Measurements from ENCODE around the gene CFAP69. TPM values are rescaled to one million over a fixed set of nuclear protein-coding genes. Genes with fewer than 3 reads are reported as not detected.
A peak's percentile ranks its signal among the peaks of the same experiment; 100 is the strongest.

Gene CFAP69
- total and polyA plus RNA-seq, 2 of the 8 experiments (the other 6 are each of a cell fraction or from before 2014, with no cell fraction given), result 1.00 to 3.8 TPM

DNA sequence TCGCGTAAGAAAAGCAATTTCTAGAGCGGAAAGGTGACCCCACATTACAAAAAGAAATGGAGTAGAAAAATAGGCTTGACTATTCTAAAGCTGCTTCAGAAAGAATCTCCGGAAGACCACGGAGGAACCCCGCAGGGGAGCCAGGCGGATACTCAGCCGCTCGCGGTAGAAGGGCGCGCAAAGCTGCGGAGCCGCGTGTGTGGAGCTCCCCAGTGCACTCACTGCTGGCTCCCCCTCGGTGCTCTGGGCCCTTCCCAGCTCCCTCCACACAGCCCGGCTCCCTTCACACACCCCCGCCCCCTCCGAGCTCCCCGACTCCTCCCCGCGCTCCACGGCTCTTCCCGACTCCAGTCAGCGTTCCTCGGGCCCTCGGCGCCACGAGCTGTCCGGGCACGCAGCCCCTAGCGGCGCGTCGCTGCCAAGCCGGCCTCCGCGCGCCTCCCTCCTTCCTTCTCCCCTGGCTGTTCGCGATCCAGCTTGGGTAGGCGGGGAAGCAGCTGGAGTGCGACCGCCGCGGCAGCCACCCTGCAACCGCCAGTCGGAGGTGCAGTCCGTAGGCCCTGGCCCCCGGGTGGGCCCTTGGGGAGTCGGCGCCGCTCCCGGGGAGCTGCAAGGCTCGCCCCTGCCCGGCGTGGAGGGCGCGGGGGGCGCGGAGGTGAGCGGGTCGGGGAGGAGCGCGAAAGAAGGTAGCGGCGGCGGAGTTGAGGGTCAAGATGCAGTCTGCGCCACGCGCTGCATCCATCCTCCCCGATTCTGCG lies 33.4 kb upstream of the CFAP69 start, which contains the start of gene STEAP2:
Gene STEAP2 (plus strand): TSS at position 350 of the 758 bp plus-strand sequence. CDS start 13,343 bp downstream, outside the sequence.
- peak within 1 kb of the TSS; percentile 83 for H2AFZ ChIP-seq (ENCODE audit: low read length)
- peak within 1 kb of the TSS; percentile 2 for H4K91ac ChIP-seq (replicated peaks; ENCODE audit: insufficient read length, low read length)
- peak within 1 kb of the TSS; percentile 29 for H2BK120ac ChIP-seq (replicated peaks; ENCODE audit: low read depth, low read length)
- no peaks in the 10 kb centered on the region for H3K79me1 ChIP-seq (ENCODE audit: low read depth, low read length)
- H4K8ac ChIP-seq (ENCODE audit: extremely low read depth, insufficient read depth, low read length), result peak within 1 kb of the TSS; percentile 95
- peak within 1 kb of the TSS; percentile 42 for H3K56ac ChIP-seq (replicated peaks; ENCODE audit: insufficient read length, low read depth, low read length)
- peak within 1 kb of the TSS; percentile 44; the same call in 1 of the 2 replicates for H3K27ac ChIP-seq (ENCODE audit: low read depth, low read length)
- H3K14ac ChIP-seq (ENCODE audit: insufficient read length), result no peak within 1 kb of the TSS
- peak within 1 kb of the TSS; percentile 80 to 98 (median 88) for H3K4me3 ChIP-seq (ENCODE audit: extremely low read depth in 1 of 4, insufficient read depth in 2 of 4, low read depth in 3 of 4, low read length in 4 of 4)
- H4K20me1 ChIP-seq (replicated peaks in 1 of 2; ENCODE audit: control insufficient read depth in 1 of 2, insufficient read depth in 2 of 2, low read length in 2 of 2), result no peaks in the 10 kb centered on the region
- no peaks in the 10 kb centered on the region for H3K36me3 ChIP-seq (ENCODE audit: control insufficient read depth in 2 of 4, insufficient read depth in 4 of 4, low read length in 3 of 4)
- DNase-seq (ENCODE audit: low read depth in 1 of 2, low spot score in 2 of 2) (peak; percentile 86 to 90), FAIRE-seq (no peak)
- H3K9ac ChIP-seq (replicated peaks in 1 of 4; ENCODE audit: extremely low read depth in 1 of 4, low read depth in 3 of 4, low read length in 3 of 4), result peak within 1 kb of the TSS; percentile 62 to 84 (median 72)
- H2AK5ac ChIP-seq (ENCODE audit: low read depth, low read length), result no peak within 1 kb of the TSS
- H3K9me3 ChIP-seq (ENCODE audit: insufficient read depth in 2 of 2, low read depth in 1 of 2, low read length in 1 of 2), result no peaks in the 10 kb centered on the region
- H2BK20ac ChIP-seq (ENCODE audit: low read length), result 0 out of 2 replicates have a peak within 1 kb of the TSS, but pooled peaks have one; percentile 11
- H3K4ac ChIP-seq (replicated peaks; ENCODE audit: insufficient read length, low read depth, low read length), result peak within 1 kb of the TSS; percentile 15
- no peaks in the 10 kb centered on the region for H3K27me3 ChIP-seq (replicated peaks in 1 of 4; ENCODE audit: control insufficient read depth in 3 of 4, extremely low read depth in 1 of 4, insufficient read depth in 3 of 4, low read length in 3 of 4)
- peak within 1 kb of the TSS; percentile 71 for H3K18ac ChIP-seq (ENCODE audit: extremely low read depth, low read length)
- no peak within 1 kb of the TSS for H3K23ac ChIP-seq (ENCODE audit: insufficient read length)
- CTCF ChIA-PET (ENCODE audit: partially characterized antibody), result interaction anchor here (0.5 to 2.7 kb wide), 18 partner anchors 10 to 264 kb away, joined by 3 to 13 read pairs (median 4); partner anchors contain the start of gene STEAP1
- WGBS, 2 experiments (ENCODE audit: extremely low coverage in 1 of 2, insufficient coverage in 1 of 2, insufficient read length in 1 of 2, insufficient replicate concordance in 2 of 2, low coverage in 1 of 2, low lambda C conversion rate in 2 of 2, missing lambda C conversion rate in 1 of 2), result 1% methylated on average over 40 of the region's 73 CpGs; no CpG with 5 or more reads in 1 of the 2 experiments
- peaks cover 5 to 18% (median 12%) of the 10 kb centered on the region in 4 experiments; a peak in 6 of 7 replicates for H3K4me1 ChIP-seq (replicated peaks in 1 of 4; ENCODE audit: control insufficient read depth in 3 of 4, insufficient read depth in 4 of 4, low read length in 3 of 4)
- peak within 1 kb of the TSS; percentile 34; the same call in 1 of the 2 replicates for H2BK15ac ChIP-seq (ENCODE audit: low read length)
- peak within 1 kb of the TSS; percentile 76; the same call in 1 of the 2 replicates for H2BK5ac ChIP-seq (ENCODE audit: low read depth, low read length)
- peaks cover 0 to 41% of the 10 kb centered on the region in 2 experiments; a peak in 3 of 4 replicates for H3K79me2 ChIP-seq (ENCODE audit: control insufficient read depth in 1 of 2, insufficient read depth in 2 of 2, low read length in 2 of 2)
- POLR2A ChIA-PET (ENCODE audit: partially characterized antibody), result interaction anchor here (0.9 to 5.4 kb wide), 11 partner anchors 13 to 238 kb away, joined by 3 to 48 read pairs (median 5); partner anchors contain the start of gene CLDN12
- H2BK12ac ChIP-seq (ENCODE audit: low read depth, low read length), result peak within 1 kb of the TSS; percentile 93
- H3K4me2 ChIP-seq (ENCODE audit: insufficient read depth in 1 of 2, low read depth in 2 of 2, low read length in 2 of 2), result peak within 1 kb of the TSS; percentile 97 to 98
- peak within 1 kb of the TSS; percentile 54 for H4K5ac ChIP-seq (ENCODE audit: insufficient read length, low read depth, low read length)
- H3K23me2 ChIP-seq (ENCODE audit: low read depth, low read length), result peaks cover 13% of the 10 kb centered on the region
- TF ChIP-seq CBX8 (IDR thresholded peaks at IDR 0.05; ENCODE audit: borderline replicate concordance, low read depth, low read length) (no peak), NRF1 (IDR thresholded peaks at IDR 0.05; ENCODE audit: low read depth, low read length) (no peak), JUN (IDR thresholded peaks at IDR 0.05; ENCODE audit: low read depth, low read length) (no peak), CHD2 (IDR thresholded peaks at IDR 0.05; ENCODE audit: low read length) (no peak), POU5F1 (IDR thresholded peaks at IDR 0.05; ENCODE audit: low read depth, low read length) (no peak), CREB1 (IDR thresholded peaks at IDR 0.05) (peak; percentile 40; the same call in 1 of the 2 replicates), SIX5 (IDR thresholded peaks at IDR 0.05; ENCODE audit: low read depth, low read length) (no peak), RAD21 (IDR thresholded peaks at IDR 0.05 in 1 of 2, conservative IDR thresholded peaks at IDR 0.05 in 1 of 2; ENCODE audit: low read depth in 2 of 2, low read length in 2 of 2) (peak; percentile 40 to 51; a peak in 3 of 4 replicates), EP300 (IDR thresholded peaks at IDR 0.05; ENCODE audit: borderline replicate concordance in 1 of 2, low read depth in 2 of 2, low read length in 2 of 2) (peak; percentile 22 to 61; a peak in 1 of 3 replicates), POLR2A (IDR thresholded peaks at IDR 0.05; ENCODE audit: control extremely low read depth in 1 of 2, low read depth in 2 of 2, low read length in 2 of 2) (peak in 1 of 2 experiments; percentile 63; a peak in 1 of 3 replicates), PHF8 (conservative IDR thresholded peaks at IDR 0.05; ENCODE audit: low read depth, low read length) (no peak; the same call in none of the 2 replicates)
